ENCODE data around the gene TBC1D17. TPM values are rescaled to one million over a fixed set of nuclear protein-coding genes. Genes with fewer than 3 reads are reported as not detected.

Gene TBC1D17
- polyA plus RNA-seq, 1 donor (not counting 4 experiments of a cell fraction or from before 2014, with no cell fraction given): 9.4 TPM

- Histone ChIP-seq H3K36me3 (ENCODE audit: control insufficient read depth in 2 of 2, extremely low read depth in 1 of 2, insufficient read depth in 2 of 2, low read length in 2 of 2) (peaks cover 14 to 31% of the 10 kb centered on the region in 2 experiments), H2AFZ (ENCODE audit: control insufficient read depth, low read length) (no peak overlapping the region), H3K9me3 (ENCODE audit: control insufficient read depth, low read depth, low read length) (no peaks in the 10 kb centered on the region), H3K9me1 (ENCODE audit: control insufficient read depth, extremely low read depth, insufficient read depth, low read length) (no peaks in the 10 kb centered on the region), H3K27ac (ENCODE audit: control insufficient read depth, insufficient read depth, low read length) (peak overlapping the region; percentile 26), H3K27me3 (ENCODE audit: control insufficient read depth, extremely low read depth, insufficient read depth, low read length) (no peaks in the 10 kb centered on the region), H3K4me2 (ENCODE audit: control insufficient read depth, extremely low read depth, insufficient read depth, low read depth, low read length) (peak overlapping the region; percentile 64), H4K20me1 (ENCODE audit: control insufficient read depth, extremely low read depth, insufficient read depth, low read length) (peaks cover 9% of the 10 kb centered on the region), H3K9ac (ENCODE audit: control insufficient read depth, extremely low read depth, insufficient read depth, low read length) (no peak overlapping the region), H3K4me3 (ENCODE audit: control insufficient read depth in 2 of 3, extremely low read depth in 1 of 3, insufficient read depth in 2 of 3, low read depth in 1 of 3, low read length in 3 of 3) (peak overlapping the region in 2 of 3 experiments; percentile 21 to 28), H3K79me2 (ENCODE audit: control insufficient read depth, insufficient read depth, low read length) (peaks cover 36% of the 10 kb centered on the region), H3K4me1 (ENCODE audit: control insufficient read depth, extremely low read depth, insufficient read depth, low read length) (peaks cover 26% of the 10 kb centered on the region)
- dilution Hi-C loops (cut with MboI; ENCODE audit: extremely low pct_ligation_motif_present, low sequenced_read_pairs): no loop called here
- DNase-seq (ENCODE audit: low read depth, low spot score) (no peak), FAIRE-seq (no peak)
- TF ChIP-seq, protein P1, sequence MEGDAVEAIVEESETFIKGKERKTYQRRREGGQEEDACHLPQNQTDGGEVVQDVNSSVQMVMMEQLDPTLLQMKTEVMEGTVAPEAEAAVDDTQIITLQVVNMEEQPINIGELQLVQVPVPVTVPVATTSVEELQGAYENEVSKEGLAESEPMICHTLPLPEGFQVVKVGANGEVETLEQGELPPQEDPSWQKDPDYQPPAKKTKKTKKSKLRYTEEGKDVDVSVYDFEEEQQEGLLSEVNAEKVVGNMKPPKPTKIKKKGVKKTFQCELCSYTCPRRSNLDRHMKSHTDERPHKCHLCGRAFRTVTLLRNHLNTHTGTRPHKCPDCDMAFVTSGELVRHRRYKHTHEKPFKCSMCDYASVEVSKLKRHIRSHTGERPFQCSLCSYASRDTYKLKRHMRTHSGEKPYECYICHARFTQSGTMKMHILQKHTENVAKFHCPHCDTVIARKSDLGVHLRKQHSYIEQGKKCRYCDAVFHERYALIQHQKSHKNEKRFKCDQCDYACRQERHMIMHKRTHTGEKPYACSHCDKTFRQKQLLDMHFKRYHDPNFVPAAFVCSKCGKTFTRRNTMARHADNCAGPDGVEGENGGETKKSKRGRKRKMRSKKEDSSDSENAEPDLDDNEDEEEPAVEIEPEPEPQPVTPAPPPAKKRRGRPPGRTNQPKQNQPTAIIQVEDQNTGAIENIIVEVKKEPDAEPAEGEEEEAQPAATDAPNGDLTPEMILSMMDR (optimal IDR thresholded peaks at IDR 0.05 in 1 of 3, IDR thresholded peaks at IDR 0.05 in 1 of 3, conservative IDR thresholded peaks at IDR 0.05 in 1 of 3; ENCODE audit: extremely low read depth in 1 of 3, insufficient read depth in 2 of 3, low read length in 3 of 3): no peak
- no peak for TF ChIP-seq EZH2 (IDR thresholded peaks at IDR 0.05; ENCODE audit: low read length)
These were observed 8.5 kb upstream of the TBC1D17 start for GRCh38 chr19:49869009-49869483.

DNA sequence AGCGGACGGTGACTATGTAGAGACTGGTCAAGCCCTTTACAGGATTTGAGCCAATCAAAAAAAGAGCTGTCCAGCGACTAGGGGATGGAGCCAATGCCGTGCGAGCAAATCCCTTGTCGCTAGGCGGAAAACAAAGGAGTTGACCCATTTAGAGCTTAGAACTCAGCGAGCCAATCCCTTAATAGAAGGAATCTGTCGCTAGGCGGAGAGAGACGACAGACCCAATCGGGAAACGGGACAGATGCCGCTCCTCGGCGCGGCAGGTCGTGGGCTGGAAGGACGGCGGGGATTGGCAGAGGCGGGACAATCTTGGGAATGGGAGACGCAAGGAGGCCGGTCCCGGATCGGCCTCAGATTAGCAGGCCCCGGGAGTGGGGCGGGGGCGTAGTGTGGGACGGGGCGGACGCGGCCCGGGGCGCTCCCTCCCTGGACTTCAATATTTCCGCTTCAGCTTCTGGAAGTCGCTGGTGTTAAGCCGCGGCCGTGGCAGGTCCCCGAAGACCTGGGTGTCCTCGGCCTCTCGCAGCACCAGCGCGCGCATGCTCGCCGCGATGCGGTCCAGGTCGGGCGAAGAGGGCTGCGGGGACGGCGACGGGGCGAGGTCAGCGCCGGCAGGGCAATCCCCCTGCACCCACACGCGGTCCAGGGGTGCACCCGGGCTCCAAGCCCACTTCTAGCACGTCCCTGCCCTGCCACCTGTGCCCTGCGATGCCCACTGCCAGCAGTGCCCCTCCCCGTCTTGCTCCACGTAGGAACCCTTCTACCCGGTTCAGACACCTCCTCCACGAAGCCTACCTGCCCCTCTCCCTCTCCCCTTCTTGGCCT, 7.8 kb upstream of the TBC1D17 start:
- Histone ChIP-seq H2AFZ (ENCODE audit: control insufficient read depth, low read length) (no peak overlapping the region), H3K27ac (ENCODE audit: control insufficient read depth, insufficient read depth, low read length) (peak overlapping the region; percentile 42)

More for the DNA sequence above, 7.8 kb upstream of the TBC1D17 start:
- H3K4me1 ChIP-seq (ENCODE audit: control insufficient read depth, extremely low read depth, insufficient read depth, low read length): peaks cover 31% of the 10 kb centered on the region
- peaks cover 5% of the 10 kb centered on the region for H4K20me1 ChIP-seq (ENCODE audit: control insufficient read depth, extremely low read depth, insufficient read depth, low read length)
- H3K9me3 ChIP-seq (ENCODE audit: control insufficient read depth, low read depth, low read length): no peaks in the 10 kb centered on the region
- H3K4me3 ChIP-seq (ENCODE audit: control insufficient read depth in 2 of 3, extremely low read depth in 1 of 3, insufficient read depth in 2 of 3, low read depth in 1 of 3, low read length in 3 of 3): peak overlapping the region; percentile 11 to 52 (median 29)
- peak overlapping the region; percentile 69 for H3K4me2 ChIP-seq (ENCODE audit: control insufficient read depth, extremely low read depth, insufficient read depth, low read depth, low read length)
- peak overlapping the region; percentile 53 for H3K9ac ChIP-seq (ENCODE audit: control insufficient read depth, extremely low read depth, insufficient read depth, low read length)
- H3K27me3 ChIP-seq (ENCODE audit: control insufficient read depth, extremely low read depth, insufficient read depth, low read length): no peaks in the 10 kb centered on the region
- TF ChIP-seq, protein P1 (optimal IDR thresholded peaks at IDR 0.05 in 1 of 3, IDR thresholded peaks at IDR 0.05 in 1 of 3, conservative IDR thresholded peaks at IDR 0.05 in 1 of 3; ENCODE audit: extremely low read depth in 1 of 3, insufficient read depth in 2 of 3, low read length in 3 of 3): no peak
- no peak for TF ChIP-seq EZH2 (IDR thresholded peaks at IDR 0.05; ENCODE audit: low read length)
- DNase-seq (ENCODE audit: low read depth, low spot score): peak; percentile 97
- peak; percentile 99 for FAIRE-seq
- H3K79me2 ChIP-seq (ENCODE audit: control insufficient read depth, insufficient read depth, low read length): peaks cover 36% of the 10 kb centered on the region
- dilution Hi-C loops (cut with MboI; ENCODE audit: extremely low pct_ligation_motif_present, low sequenced_read_pairs): no loop called here
- H3K9me1 ChIP-seq (ENCODE audit: control insufficient read depth, extremely low read depth, insufficient read depth, low read length): no peaks in the 10 kb centered on the region
- peaks cover 15 to 29% of the 10 kb centered on the region in 2 experiments for H3K36me3 ChIP-seq (ENCODE audit: control insufficient read depth in 2 of 2, extremely low read depth in 1 of 2, insufficient read depth in 2 of 2, low read length in 2 of 2)
